Right lobe of liver (tissue), 4 donors: ENCODE results near the gene CASZ1.

Experiments used
- POLR2A ChIP-seq: fragments of 450-650 bp; IDR thresholded peaks from one replicate; pipeline ENCODE4 v1.6.1; 2017; ENCODE audit warnings: antibody characterized with exemption, mild to moderate bottlenecking
- TF ChIP-seq, protein P1 (sequence below), 4 donors: fragments of 200-600 bp in 3 of 4; fragments of 450-650 bp in 1 of 4; IDR thresholded peaks; one replicate each; pipeline versions ENCODE4 v1.5.1 to v1.8.0; 2016 to 2022; ENCODE audit warnings: antibody characterized with exemption in 4 of 4, mild to moderate bottlenecking in 2 of 4
- donor health status: DM: no; HTN: no; CAD: no.
- donor health status: DM: no; HTN: no; CAD: no.
- donor health status: DM: no; HTN: yes; CAD: no.

- no peak for TF ChIP-seq POLR2A
- TF ChIP-seq, protein P1, sequence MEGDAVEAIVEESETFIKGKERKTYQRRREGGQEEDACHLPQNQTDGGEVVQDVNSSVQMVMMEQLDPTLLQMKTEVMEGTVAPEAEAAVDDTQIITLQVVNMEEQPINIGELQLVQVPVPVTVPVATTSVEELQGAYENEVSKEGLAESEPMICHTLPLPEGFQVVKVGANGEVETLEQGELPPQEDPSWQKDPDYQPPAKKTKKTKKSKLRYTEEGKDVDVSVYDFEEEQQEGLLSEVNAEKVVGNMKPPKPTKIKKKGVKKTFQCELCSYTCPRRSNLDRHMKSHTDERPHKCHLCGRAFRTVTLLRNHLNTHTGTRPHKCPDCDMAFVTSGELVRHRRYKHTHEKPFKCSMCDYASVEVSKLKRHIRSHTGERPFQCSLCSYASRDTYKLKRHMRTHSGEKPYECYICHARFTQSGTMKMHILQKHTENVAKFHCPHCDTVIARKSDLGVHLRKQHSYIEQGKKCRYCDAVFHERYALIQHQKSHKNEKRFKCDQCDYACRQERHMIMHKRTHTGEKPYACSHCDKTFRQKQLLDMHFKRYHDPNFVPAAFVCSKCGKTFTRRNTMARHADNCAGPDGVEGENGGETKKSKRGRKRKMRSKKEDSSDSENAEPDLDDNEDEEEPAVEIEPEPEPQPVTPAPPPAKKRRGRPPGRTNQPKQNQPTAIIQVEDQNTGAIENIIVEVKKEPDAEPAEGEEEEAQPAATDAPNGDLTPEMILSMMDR (IDR thresholded peaks at IDR 0.05) = no peak
Observed at GRCh38 chr1:10608690-10609089, 187.8 kb downstream of the CASZ1 start.
